OCI-LY1 (cell line): ENCODE measurements around the gene CRISP3.

Experiments used
- H2AFZ ChIP-seq: fragments of 200-600 bp; sonication (generic), shearing (Covaris generic); 2 replicates; pipeline ENCODE4 v1.6.0; 2014; ENCODE audit warnings: antibody characterized with exemption, mild to moderate bottlenecking, low read length
- H3F3A ChIP-seq: fragments of 200-600 bp; sonication (generic), shearing (Covaris generic); 2 replicates; pipeline ENCODE4 v1.6.0; 2014; ENCODE audit warnings: mild to moderate bottlenecking, antibody characterized with exemption, low read length, moderate library complexity; ENCODE audit not compliant: insufficient read depth
- H3K27ac ChIP-seq: fragments of 200-600 bp; sonication (generic); 2 replicates; pipeline ENCODE4 v1.5.1; 2014; ENCODE audit warnings: low read length, mixed run types, mild to moderate bottlenecking, low read depth; ENCODE audit not compliant: poor library complexity, severe bottlenecking
- H3K27me3 ChIP-seq: fragments of 200-600 bp; sonication (generic); 2 replicates; pipeline ENCODE4 v1.6.0; 2014; ENCODE audit warnings: antibody characterized with exemption, mild to moderate bottlenecking, low read length, moderate library complexity; ENCODE audit not compliant: insufficient read depth
- H3K36me3 ChIP-seq: fragments of 200-600 bp; sonication (generic); 2 replicates; pipeline ENCODE4 v1.6.1; 2014; ENCODE audit warnings: mild to moderate bottlenecking, antibody characterized with exemption, low read length, moderate library complexity, mixed read lengths; ENCODE audit not compliant: insufficient read depth
- H3K4me1 ChIP-seq: fragments of 200-600 bp; sonication (generic); 2 replicates; pipeline ENCODE4 v1.5.1; 2014; ENCODE audit warnings: mild to moderate bottlenecking, low read length, moderate library complexity; ENCODE audit not compliant: insufficient read depth, severe bottlenecking
- H3K4me2 ChIP-seq: fragments of 200-600 bp; sonication (generic), shearing (Covaris generic); 2 replicates; pipeline ENCODE4 v1.6.1; 2014; ENCODE audit warnings: low read length
- H3K4me3 ChIP-seq: fragments of 200-600 bp; sonication (generic); 2 replicates; pipeline ENCODE4 v1.5.1; 2014; ENCODE audit warnings: low read length, low read depth, mild to moderate bottlenecking, mixed read lengths; ENCODE audit not compliant: poor library complexity, severe bottlenecking
- H3K79me2 ChIP-seq: fragments of 200-600 bp; shearing (Covaris generic); 2 replicates; pipeline ENCODE4 v1.6.1; 2016; ENCODE audit warnings: mixed run types, low read length, mixed read lengths; ENCODE audit not compliant: insufficient read depth
- H3K9ac ChIP-seq: fragments of 200-600 bp; sonication (generic), shearing (Covaris generic); 2 replicates; pipeline ENCODE4 v1.6.1; 2014; ENCODE audit warnings: mild to moderate bottlenecking, low read length, mixed read lengths
- H3K9me2 ChIP-seq: fragments of 200-600 bp; sonication (generic), shearing (Covaris generic); 2 replicates; pipeline ENCODE4 v1.6.1; 2014; ENCODE audit warnings: low read depth, mild to moderate bottlenecking, low read length, mixed read lengths
- H3K9me3 ChIP-seq: fragments of 200-600 bp; shearing (Covaris generic); 2 replicates; pipeline ENCODE4 v1.6.1; 2014; ENCODE audit warnings: low read length, mixed read lengths
- H4K20me1 ChIP-seq: fragments of 200-600 bp; sonication (generic), shearing (Covaris generic); 2 replicates; pipeline ENCODE4 v1.6.0; 2016; ENCODE audit warnings: mild to moderate bottlenecking, low read length; ENCODE audit not compliant: insufficient read depth
- CTCF ChIP-seq: fragments of 200-600 bp; sonication (generic), shearing (Covaris generic); IDR thresholded peaks from 2 replicates; pipeline ENCODE4 v1.5.1; 2017; ENCODE audit warnings: mild to moderate bottlenecking, antibody characterized with exemption, low read length, moderate library complexity, mixed read lengths
- EZH2 ChIP-seq: fragments of 200-600 bp; sonication (generic), shearing (Covaris generic); IDR thresholded peaks from 2 replicates; pipeline ENCODE4 v1.8.0; 2017; ENCODE audit warnings: borderline replicate concordance, mixed run types, mild to moderate bottlenecking, antibody characterized with exemption, low read length, moderate library complexity, mixed read lengths

The CRISP3 gene

GRCh38 chr6:49713346-49713745, 30.8 kb downstream of the CRISP3 start, which contains the start of gene CRISP2:
CRISP2 (minus strand) TSS chr6:49713543; CDS start chr6:49709196, 4,347 bp downstream.
- TF ChIP-seq EZH2 (no peak), CTCF (no peak)
- H3K27ac ChIP-seq, result no peak within 1 kb of the TSS
- H4K20me1 ChIP-seq, result no peaks in the 10 kb centered on the region
- H2AFZ ChIP-seq, result no peak within 1 kb of the TSS
- H3K4me2 ChIP-seq, result no peak within 1 kb of the TSS
- H3K36me3 ChIP-seq, result no peaks in the 10 kb centered on the region
- H3K4me3 ChIP-seq, result no peak within 1 kb of the TSS
- H3K9ac ChIP-seq, result no peak within 1 kb of the TSS
- no peaks in the 10 kb centered on the region for H3F3A ChIP-seq
- no peaks in the 10 kb centered on the region for H3K27me3 ChIP-seq
- H3K79me2 ChIP-seq, result no peaks in the 10 kb centered on the region
- no peaks in the 10 kb centered on the region for H3K9me2 ChIP-seq
- no peaks in the 10 kb centered on the region for H3K9me3 ChIP-seq
- H3K4me1 ChIP-seq, result no peaks in the 10 kb centered on the region

GRCh38 chr6:49698478-49698877, 45.7 kb downstream of the CRISP3 start:
- no peak overlapping the region for H3K4me2 ChIP-seq
- no peaks in the 10 kb centered on the region for H3K79me2 ChIP-seq
- no peak overlapping the region for H3K4me3 ChIP-seq
- no peaks in the 10 kb centered on the region for H3F3A ChIP-seq
- no peaks in the 10 kb centered on the region for H4K20me1 ChIP-seq
- no peak overlapping the region for H3K9ac ChIP-seq
- H3K27ac ChIP-seq, result no peak overlapping the region
- no peaks in the 10 kb centered on the region; the same call in 1 of the 2 replicates for H3K36me3 ChIP-seq
- TF ChIP-seq EZH2, result no peak
- TF ChIP-seq CTCF, result no peak
- no peaks in the 10 kb centered on the region for H3K4me1 ChIP-seq
- H2AFZ ChIP-seq, result no peak overlapping the region
- H3K27me3 ChIP-seq, result no peaks in the 10 kb centered on the region
- no peaks in the 10 kb centered on the region for H3K9me3 ChIP-seq
- no peaks in the 10 kb centered on the region for H3K9me2 ChIP-seq

- no peaks in the 10 kb centered on the region for H3F3A ChIP-seq
- H3K27me3 ChIP-seq, result no peaks in the 10 kb centered on the region
- no peaks in the 10 kb centered on the region for H3K9me2 ChIP-seq
- H2AFZ ChIP-seq, result no peak overlapping the region
- no peaks in the 10 kb centered on the region; the same call in 1 of the 2 replicates for H3K36me3 ChIP-seq
- no peaks in the 10 kb centered on the region for H3K4me1 ChIP-seq
- no peaks in the 10 kb centered on the region for H3K79me2 ChIP-seq
- no peak overlapping the region for H3K9ac ChIP-seq
- no peak overlapping the region for H3K27ac ChIP-seq
- H3K4me3 ChIP-seq, result no peak overlapping the region
- no peaks in the 10 kb centered on the region for H4K20me1 ChIP-seq
- TF ChIP-seq EZH2, result no peak
- no peak for TF ChIP-seq CTCF
- no peak overlapping the region for H3K4me2 ChIP-seq
- H3K9me3 ChIP-seq, result no peaks in the 10 kb centered on the region
These were observed 50.7 kb downstream of the CRISP3 start for GRCh38 chr6:49693512-49693911.
